ENCODE measurements around the gene MAP6D1. TPM values are rescaled to one million over a fixed set of nuclear protein-coding genes. Genes with fewer than 3 reads are reported as not detected.

MAP6D1 gene
- 0.59 and 2.2 TPM in 2 replicates for total RNA-seq

- peaks cover 6% of the 10 kb centered on the region for H3K4me1 ChIP-seq (ENCODE audit: insufficient read depth, low read length)
- H3K4me3 ChIP-seq (ENCODE audit: insufficient read depth, low read length) = peak within 1 kb of the TSS; percentile 78
- peak; percentile 97 for DNase-seq (ENCODE audit: insufficient read length, low spot score, missing footprints)
- H2AFZ ChIP-seq (ENCODE audit: low read length) = peak within 1 kb of the TSS; percentile 56
- no peak within 1 kb of the TSS for H3K27ac ChIP-seq (ENCODE audit: low read depth, low read length)
- H3K79me2 ChIP-seq (ENCODE audit: insufficient read depth, low read length) = no peaks in the 10 kb centered on the region
- no peaks in the 10 kb centered on the region for H4K20me1 ChIP-seq (ENCODE audit: insufficient read depth, low read length)
- H3K4me2 ChIP-seq (ENCODE audit: insufficient read depth, low read length) = peak within 1 kb of the TSS; percentile 85
- H3K27me3 ChIP-seq (ENCODE audit: insufficient read depth, low read length) = no peaks in the 10 kb centered on the region
- H3K9me3 ChIP-seq (ENCODE audit: low read depth, low read length) = no peaks in the 10 kb centered on the region
- H3K36me3 ChIP-seq (ENCODE audit: insufficient read depth, low read length) = peaks cover 15% of the 10 kb centered on the region
- peak; percentile 22 for TF ChIP-seq CTCF (IDR thresholded peaks at IDR 0.05; ENCODE audit: extremely low read depth, low read depth, low read length)
Observed at GRCh38 chr3:183825456-183826161, at the start of gene MAP6D1. MAP6D1 (minus strand) TSS chr3:183825577; CDS start chr3:183825547, 30 bp downstream.

GRCh38 chr3:183873914-183874313 lies 48.5 kb upstream of the MAP6D1 start:
- no peaks in the 10 kb centered on the region for H3K9me3 ChIP-seq (ENCODE audit: low read depth, low read length)
- H2AFZ ChIP-seq (ENCODE audit: low read length) = no peak overlapping the region
- no peak overlapping the region for H3K4me3 ChIP-seq (ENCODE audit: insufficient read depth, low read length)
- DNase-seq (ENCODE audit: insufficient read length, low spot score, missing footprints) = no peak
- H3K4me1 ChIP-seq (ENCODE audit: insufficient read depth, low read length) = no peaks in the 10 kb centered on the region
- TF ChIP-seq CTCF (IDR thresholded peaks at IDR 0.05; ENCODE audit: extremely low read depth, low read depth, low read length) = no peak
- H3K27ac ChIP-seq (ENCODE audit: low read depth, low read length) = no peak overlapping the region
- no peaks in the 10 kb centered on the region for H3K36me3 ChIP-seq (ENCODE audit: insufficient read depth, low read length)
- H4K20me1 ChIP-seq (ENCODE audit: insufficient read depth, low read length) = peaks cover 45% of the 10 kb centered on the region
- H3K79me2 ChIP-seq (ENCODE audit: insufficient read depth, low read length) = peaks cover 92% of the 10 kb centered on the region
- no peaks in the 10 kb centered on the region for H3K27me3 ChIP-seq (ENCODE audit: insufficient read depth, low read length)
- no peak overlapping the region for H3K4me2 ChIP-seq (ENCODE audit: insufficient read depth, low read length)

GRCh38 chr3:183871541-183871940 lies 46.2 kb upstream of the MAP6D1 start:
- TF ChIP-seq CTCF (IDR thresholded peaks at IDR 0.05; ENCODE audit: extremely low read depth, low read depth, low read length) = no peak
- Histone ChIP-seq H3K9me3 (ENCODE audit: low read depth, low read length) (no peaks in the 10 kb centered on the region), H2AFZ (ENCODE audit: low read length) (no peak overlapping the region), H3K79me2 (ENCODE audit: insufficient read depth, low read length) (peaks cover 85% of the 10 kb centered on the region), H3K4me1 (ENCODE audit: insufficient read depth, low read length) (no peaks in the 10 kb centered on the region), H3K4me3 (ENCODE audit: insufficient read depth, low read length) (no peak overlapping the region), H3K27me3 (ENCODE audit: insufficient read depth, low read length) (no peaks in the 10 kb centered on the region), H3K27ac (ENCODE audit: low read depth, low read length) (no peak overlapping the region), H4K20me1 (ENCODE audit: insufficient read depth, low read length) (peaks cover 45% of the 10 kb centered on the region), H3K36me3 (ENCODE audit: insufficient read depth, low read length) (peaks cover 5% of the 10 kb centered on the region), H3K4me2 (ENCODE audit: insufficient read depth, low read length) (no peak overlapping the region)
- DNase-seq (ENCODE audit: insufficient read length, low spot score, missing footprints) = no peak

GRCh38 chr3:183870563-183870962 lies 45.2 kb upstream of the MAP6D1 start:
- DNase-seq (ENCODE audit: insufficient read length, low spot score, missing footprints) = no peak
- no peak for TF ChIP-seq CTCF (IDR thresholded peaks at IDR 0.05; ENCODE audit: extremely low read depth, low read depth, low read length)
- H3K79me2 ChIP-seq (ENCODE audit: insufficient read depth, low read length) = peaks cover 76% of the 10 kb centered on the region
- no peaks in the 10 kb centered on the region for H3K9me3 ChIP-seq (ENCODE audit: low read depth, low read length)
- no peak overlapping the region for H3K27ac ChIP-seq (ENCODE audit: low read depth, low read length)
- H3K4me2 ChIP-seq (ENCODE audit: insufficient read depth, low read length) = no peak overlapping the region
- no peak overlapping the region for H3K4me3 ChIP-seq (ENCODE audit: insufficient read depth, low read length)
- no peak overlapping the region for H2AFZ ChIP-seq (ENCODE audit: low read length)
- peaks cover 38% of the 10 kb centered on the region for H4K20me1 ChIP-seq (ENCODE audit: insufficient read depth, low read length)
- H3K36me3 ChIP-seq (ENCODE audit: insufficient read depth, low read length) = peaks cover 13% of the 10 kb centered on the region
- no peaks in the 10 kb centered on the region for H3K27me3 ChIP-seq (ENCODE audit: insufficient read depth, low read length)
- no peaks in the 10 kb centered on the region for H3K4me1 ChIP-seq (ENCODE audit: insufficient read depth, low read length)

Measured in osteoblast (primary cell).